GM23248 (cell line): ENCODE results near the gene PHKA2. TPM values are rescaled to one million over a fixed set of nuclear protein-coding genes. Genes with fewer than 3 reads are reported as not detected.
A peak's percentile ranks its signal among the peaks of the same experiment; 100 is the strongest.

Experiments
- DNase-seq: peaks from one replicate; pipeline ENCODE4 v3.0.0-alpha.2; 2015
- H2AFZ ChIP-seq: fragments of 200-600 bp; sonication (generic); 2 replicates; pipeline ENCODE4 v1.6.1; 2016; ENCODE audit warnings: antibody characterized with exemption
- H3F3A ChIP-seq: fragments of 200-600 bp; sonication (generic); 2 replicates; pipeline ENCODE4 v1.6.1; 2016; ENCODE audit warnings: mild to moderate bottlenecking, antibody characterized with exemption, mixed run types; ENCODE audit not compliant: insufficient read depth
- H3K27ac ChIP-seq: fragments of 200-600 bp; sonication (generic); 2 replicates; pipeline ENCODE4 v1.5.1; 2016; ENCODE audit warnings: mild to moderate bottlenecking
- H3K27me3 ChIP-seq: fragments of 200-600 bp; sonication (generic); replicated peaks from 2 replicates; pipeline ENCODE4 v1.6.1; 2016; ENCODE audit warnings: mild to moderate bottlenecking; ENCODE audit not compliant: insufficient read depth
- H3K36me3 ChIP-seq: fragments of 200-600 bp; sonication (generic); 2 replicates; pipeline ENCODE4 v1.6.1; 2016; ENCODE audit warnings: low read depth, mild to moderate bottlenecking
- H3K4me1 ChIP-seq: fragments of 200-600 bp; sonication (generic); 2 replicates; pipeline ENCODE4 v1.6.1; 2016; ENCODE audit warnings: mild to moderate bottlenecking; ENCODE audit not compliant: insufficient read depth
- H3K4me2 ChIP-seq: fragments of 200-600 bp; sonication (generic); one replicate; pipeline ENCODE4 v1.6.1; 2016; ENCODE audit warnings: mild to moderate bottlenecking; ENCODE audit not compliant: unreplicated experiment
- H3K4me3 ChIP-seq: fragments of 200-600 bp; sonication (generic); 2 replicates; pipeline ENCODE4 v1.5.1; 2016; ENCODE audit warnings: mild to moderate bottlenecking
- H3K79me2 ChIP-seq: fragments of 200-600 bp; sonication (generic); 2 replicates; pipeline ENCODE4 v1.6.1; 2016; ENCODE audit warnings: mild to moderate bottlenecking; ENCODE audit not compliant: insufficient read depth
- H3K9ac ChIP-seq: fragments of 200-600 bp; sonication (generic); 2 replicates; pipeline ENCODE4 v1.6.1; 2016; ENCODE audit warnings: mild to moderate bottlenecking
- H3K9me2 ChIP-seq: fragments of 200-600 bp; sonication (generic); 2 replicates; pipeline ENCODE4 v1.6.1; 2016; ENCODE audit warnings: mixed run types, mild to moderate bottlenecking, moderate library complexity; ENCODE audit not compliant: insufficient read depth
- H3K9me3 ChIP-seq: fragments of 200-600 bp; sonication (generic); one replicate; pipeline ENCODE4 v1.6.1; 2017; ENCODE audit warnings: low read depth
- H4K20me1 ChIP-seq: fragments of 200-600 bp; sonication (generic); 2 replicates; pipeline ENCODE4 v1.6.0; 2016; ENCODE audit not compliant: insufficient read depth
- EZH2 ChIP-seq: fragments of 200-600 bp; sonication (generic); IDR thresholded peaks from 2 replicates; pipeline ENCODE4 v1.6.1; 2018; ENCODE audit warnings: antibody characterized with exemption, mild to moderate bottlenecking; ENCODE audit not compliant: insufficient read depth, poor library complexity, severe bottlenecking
- EZH2phosphoT487 ChIP-seq: fragments of 200-600 bp; sonication (generic); IDR thresholded peaks from 2 replicates; pipeline ENCODE4 v1.6.1; 2018; ENCODE audit warnings: antibody characterized with exemption, moderate library complexity, mild to moderate bottlenecking, low read depth; ENCODE audit not compliant: insufficient read depth
- WGBS, 2 experiments: methylation state at CpG; one replicate each; pipeline ENCODE4 v1.1.6; 2015 to 2017; ENCODE audit warnings: low lambda C conversion rate in 2 of 2, low coverage in 1 of 2; ENCODE audit errors: missing lambda C conversion rate in 2 of 2; 5-methylcytosine and 5-hydroxymethylcytosine counted together
- in situ Hi-C: fragments of 300-500 bp; cut with MboI; formaldehyde crosslinking; loops from 2 replicates; pipeline ENCODE4 v1.15.0; 2020
- polyA plus RNA-seq: library from polyadenylated mRNA; unstranded; fragments of >200 nt; fragmentation: Nextera tagmentation; extraction: Ambion mirVana; gene quantifications from 2 replicates; pipeline ENCODE4 v1.2.1, GENCODE V29; 2016
- total RNA-seq: library from RNA; depleted of rRNA; stranded (reverse); fragments of >200 nt; shearing (Covaris generic); gene quantifications from 2 replicates; pipeline ENCODE4 v1.2.3, GENCODE V29; 2014

Gene PHKA2
- total and polyA plus RNA-seq, 2 experiments from 2014 or later: 6.8 to 9.9 TPM

DNA sequence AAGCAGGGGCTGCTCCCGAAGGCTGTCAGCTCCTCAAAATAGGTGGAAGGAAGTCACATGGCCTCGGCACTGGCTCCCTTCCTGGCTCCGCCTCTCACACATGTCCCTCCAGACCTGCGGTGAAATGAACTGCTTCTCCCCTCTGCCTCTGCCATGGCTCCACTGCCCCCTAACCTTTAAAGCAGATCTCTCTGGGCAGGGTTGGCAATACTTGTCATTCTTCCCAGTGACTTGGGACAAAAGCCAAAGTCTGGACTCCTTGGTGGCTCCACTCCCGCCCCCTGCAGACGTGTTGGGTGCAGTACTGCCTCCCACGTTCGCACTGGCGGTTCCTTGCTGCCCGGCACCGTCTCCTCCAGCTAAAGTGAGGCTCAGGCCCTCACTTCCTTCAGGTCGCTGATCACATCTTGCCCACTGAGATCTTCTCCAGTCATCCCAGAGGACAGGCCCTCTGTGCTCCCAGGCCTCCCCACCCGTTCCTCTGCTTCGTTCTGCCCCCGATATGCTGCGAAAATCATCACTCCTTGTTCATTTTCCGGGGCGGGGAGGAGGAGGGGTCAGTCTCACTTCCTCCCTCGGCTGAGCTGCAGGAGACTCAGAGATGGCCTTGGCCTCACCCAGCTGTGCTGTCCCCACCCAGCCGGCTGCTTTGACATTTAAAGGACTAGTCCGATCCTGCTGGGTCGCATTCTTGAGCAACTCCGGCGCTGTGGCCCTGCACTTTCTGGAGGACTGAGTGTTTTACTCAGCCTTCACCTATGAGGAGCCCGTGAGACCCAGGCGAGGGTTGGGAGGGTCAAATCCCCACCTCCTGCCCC is 97.4 kb downstream of the PHKA2 start:
- H3K36me3 ChIP-seq: no peaks in the 10 kb centered on the region
- H3K9ac ChIP-seq: peak overlapping the region; percentile 58
- peak; percentile 74 for DNase-seq
- peak overlapping the region; percentile 71 for H3K4me3 ChIP-seq
- no peaks in the 10 kb centered on the region for H3K9me3 ChIP-seq
- H2AFZ ChIP-seq: peak overlapping the region; percentile 81
- no peaks in the 10 kb centered on the region for H3K27me3 ChIP-seq
- no peaks in the 10 kb centered on the region for H3K9me2 ChIP-seq
- in situ Hi-C loops: no loop called here
- no peaks in the 10 kb centered on the region for H3K79me2 ChIP-seq
- H3K27ac ChIP-seq: peak overlapping the region; percentile 35; the same call in 1 of the 2 replicates
- 0 out of 2 replicates have a peak, but pooled peaks cover 6% of the 10 kb centered on the region for H3K4me1 ChIP-seq
- 2% methylated on average over 20 to 22 of the region's 26 CpGs for WGBS, 2 experiments
- no peaks in the 10 kb centered on the region for H3F3A ChIP-seq
- H4K20me1 ChIP-seq: no peaks in the 10 kb centered on the region
- TF ChIP-seq EZH2phosphoT487: no peak
- TF ChIP-seq EZH2: no peak
- H3K4me2 ChIP-seq: peak overlapping the region; percentile 85

DNA sequence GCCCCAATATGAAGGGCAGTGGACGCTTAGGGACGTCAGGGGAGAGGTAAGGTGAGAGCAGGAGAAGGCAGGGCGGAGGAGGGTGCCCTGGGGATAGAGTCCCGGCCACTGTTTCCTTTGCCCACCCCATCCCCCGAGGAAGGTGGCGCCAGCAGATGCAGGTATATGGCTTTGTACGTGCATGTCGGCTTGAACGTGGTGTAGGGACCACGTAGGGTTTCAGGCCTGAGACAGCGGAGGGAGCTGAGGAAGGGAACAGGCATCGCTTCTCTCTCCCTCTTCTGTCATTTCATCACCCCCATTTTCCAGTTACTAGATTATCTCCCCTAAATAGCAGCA is 97.9 kb downstream of the PHKA2 start:
- 5 to 11% methylated on average over 6 to 12 of the region's 12 CpGs for WGBS, 2 experiments
- in situ Hi-C loops: no loop called here
- no peaks in the 10 kb centered on the region for H3K27me3 ChIP-seq

DNA sequence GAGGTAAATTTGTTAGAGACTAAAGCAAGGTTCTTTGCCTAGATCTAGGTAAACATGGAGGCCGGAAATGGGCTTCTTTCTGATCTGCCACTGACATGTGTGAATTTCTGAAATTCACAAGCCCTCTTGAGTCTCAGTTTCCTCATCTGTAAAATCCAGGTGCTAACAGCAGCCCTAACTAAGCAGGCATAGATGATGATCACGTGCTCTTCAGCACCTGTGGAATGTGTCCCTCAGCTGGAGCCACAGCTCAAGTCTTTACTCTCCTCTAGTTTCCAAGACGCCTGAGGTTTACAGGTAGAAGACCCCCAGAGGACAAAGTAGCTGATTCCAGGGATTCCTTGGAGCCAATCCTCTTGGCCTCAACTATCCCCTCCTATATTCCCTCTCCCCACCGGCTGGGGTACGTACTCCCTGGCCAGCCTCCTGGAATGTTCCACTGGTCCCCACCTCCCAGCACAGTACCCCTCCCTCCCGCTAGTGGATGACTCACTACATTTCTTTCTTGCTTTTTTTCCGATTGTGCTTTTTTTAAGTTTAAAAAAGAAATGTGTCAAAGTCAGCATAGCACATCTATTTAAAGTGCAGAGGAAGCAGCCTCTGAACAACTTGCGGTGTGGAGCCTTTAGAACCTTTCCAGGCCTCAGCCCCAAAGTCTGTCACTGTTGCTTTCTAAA is 98.4 kb downstream of the PHKA2 start:
- Histone ChIP-seq H4K20me1 (no peaks in the 10 kb centered on the region), H3F3A (no peaks in the 10 kb centered on the region), H3K27me3 (no peaks in the 10 kb centered on the region), H3K4me3 (peak overlapping the region; percentile 71), H3K79me2 (no peaks in the 10 kb centered on the region), H3K4me1 (0 out of 2 replicates have a peak, but pooled peaks cover 6% of the 10 kb centered on the region), H3K4me2 (peak overlapping the region; percentile 85), H3K9me2 (no peaks in the 10 kb centered on the region), H3K27ac (no peak overlapping the region), H3K9ac (no peak overlapping the region), H3K9me3 (no peaks in the 10 kb centered on the region), H3K36me3 (no peaks in the 10 kb centered on the region), H2AFZ (peak overlapping the region; percentile 81; the same call in 1 of the 2 replicates)
- TF ChIP-seq EZH2phosphoT487 (no peak), EZH2 (no peak)
- DNase-seq: peak; percentile 13
- in situ Hi-C loops: no loop called here
- 0 to 5% methylated on average over 3 to 8 of the region's 8 CpGs for WGBS, 2 experiments

More for the DNA sequence above, 97.9 kb downstream of the PHKA2 start:
- DNase-seq: no peak
- H3K4me3 ChIP-seq: peak overlapping the region; percentile 71
- H3K36me3 ChIP-seq: no peaks in the 10 kb centered on the region
- H4K20me1 ChIP-seq: no peaks in the 10 kb centered on the region
- H3K27ac ChIP-seq: no peak overlapping the region
- no peaks in the 10 kb centered on the region for H3K79me2 ChIP-seq
- H3K4me1 ChIP-seq: 0 out of 2 replicates have a peak, but pooled peaks cover 6% of the 10 kb centered on the region
- H3F3A ChIP-seq: no peaks in the 10 kb centered on the region
- peak overlapping the region; percentile 81 for H2AFZ ChIP-seq
- H3K9me3 ChIP-seq: no peaks in the 10 kb centered on the region
- H3K4me2 ChIP-seq: peak overlapping the region; percentile 85
- H3K9me2 ChIP-seq: no peaks in the 10 kb centered on the region
- TF ChIP-seq EZH2phosphoT487 (no peak), EZH2 (no peak)
- H3K9ac ChIP-seq: peak overlapping the region; percentile 58

DNA sequence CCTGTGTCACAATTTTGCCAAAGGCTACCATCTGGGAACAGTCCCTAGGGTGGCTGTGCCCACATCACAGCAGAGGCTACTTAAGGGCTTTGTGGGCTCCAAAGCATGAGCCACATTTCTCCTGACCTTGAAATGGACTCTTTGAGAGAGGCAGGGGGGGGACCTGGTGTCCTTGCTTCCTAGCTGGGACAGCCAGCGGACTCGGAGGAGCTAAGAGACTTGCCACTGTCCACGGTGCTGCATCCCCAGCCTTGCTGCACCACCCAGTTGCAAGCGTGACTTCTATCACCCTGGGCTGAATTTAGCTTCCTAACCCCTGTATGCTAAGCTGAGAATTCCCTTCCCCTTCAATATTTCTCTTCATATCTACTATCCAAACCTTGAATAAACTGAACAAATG is 99.0 kb downstream of the PHKA2 start:
- Histone ChIP-seq H3K9me2 (no peaks in the 10 kb centered on the region), H3K9ac (no peak overlapping the region), H3F3A (no peaks in the 10 kb centered on the region), H3K36me3 (no peaks in the 10 kb centered on the region), H3K79me2 (no peaks in the 10 kb centered on the region), H3K4me1 (0 out of 2 replicates have a peak, but pooled peaks cover 6% of the 10 kb centered on the region), H3K27ac (no peak overlapping the region), H3K27me3 (no peaks in the 10 kb centered on the region), H3K9me3 (no peaks in the 10 kb centered on the region), H2AFZ (no peak overlapping the region), H3K4me2 (no peak overlapping the region), H4K20me1 (no peaks in the 10 kb centered on the region), H3K4me3 (no peak overlapping the region)
- DNase-seq: peak; percentile 17
- no peak for TF ChIP-seq EZH2phosphoT487
- TF ChIP-seq EZH2: no peak
- in situ Hi-C loops: no loop called here
- 44 to 80% methylated on average over 1 to 4 of the region's 4 CpGs for WGBS, 2 experiments
